DND-41 (cell line): ENCODE data around the gene TRAF3IP3.

Experiments
- CTCF ChIP-seq: IDR thresholded peaks from 2 replicates; pipeline ENCODE4 v1.5.1; 2012; ENCODE audit warnings: borderline replicate concordance, low read length, moderate library complexity, mild to moderate bottlenecking; ENCODE audit not compliant: poor library complexity, severe bottlenecking; ENCODE audit errors: extremely low read depth
- EZH2 ChIP-seq: IDR thresholded peaks from 3 replicates; pipeline ENCODE4 v1.6.1; 2012; ENCODE audit warnings: borderline replicate concordance, low read depth, mild to moderate bottlenecking, moderate library complexity, low read length, inconsistent platforms; ENCODE audit not compliant: severe bottlenecking

DNA sequence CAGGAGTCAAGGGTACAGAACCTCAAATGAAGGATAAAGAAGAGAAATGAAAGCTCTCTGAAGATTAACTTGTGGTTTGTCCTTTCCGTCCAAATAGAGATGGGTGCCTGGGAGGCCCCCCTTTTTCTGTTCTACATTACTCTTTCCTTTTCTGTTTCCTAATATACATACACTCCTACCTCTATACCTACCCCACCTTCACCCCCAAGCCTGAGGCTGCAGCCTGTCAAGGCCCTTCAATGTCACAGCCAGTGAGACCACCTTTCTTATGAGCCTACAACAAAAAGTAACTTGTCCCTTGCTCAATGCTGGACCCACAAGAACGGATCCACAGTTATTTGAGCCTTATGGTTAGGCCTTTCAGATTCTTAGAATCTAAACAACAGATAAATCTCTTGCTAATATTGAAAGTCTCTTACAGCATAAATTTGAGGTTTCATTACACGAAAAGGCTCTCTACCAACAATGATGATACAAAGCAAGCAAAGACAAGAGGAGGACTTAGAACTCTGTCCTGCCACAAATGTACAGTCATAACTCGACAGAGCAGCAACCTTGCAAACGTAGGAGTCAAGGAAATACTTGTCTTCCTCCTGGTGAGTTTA lies 4.1 kb upstream of the TRAF3IP3 start:
- TF ChIP-seq CTCF (no peak), EZH2 (no peak)
